Mucosa of gallbladder (tissue), 1 donor: ENCODE data around the gene C3orf85. TPM values are rescaled to one million over a fixed set of nuclear protein-coding genes. Genes with fewer than 3 reads are reported as not detected.
A peak's percentile ranks its signal among the peaks of the same experiment; 100 is the strongest.
"Not testable (repeated sequence)": the region's sequence is repeated elsewhere in the genome, so short reads cannot be mapped to it uniquely, and the experiment has no call there.

Experiments used
- DNase-seq: peaks from one replicate; pipeline ENCODE4 v3.0.0-alpha.2; 2020; ENCODE audit warnings: low spot score
- total RNA-seq: library from RNA; stranded (reverse); gene quantifications from one replicate; pipeline ENCODE4 v1.2.1, GENCODE V29; 2021
- donor health status: DM: no; HTN: no; CAD: no.

Gene C3orf85, protein sequence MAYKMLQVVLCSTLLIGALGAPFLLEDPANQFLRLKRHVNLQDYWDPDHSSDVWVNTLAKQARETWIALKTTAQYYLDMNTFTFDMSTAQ
- not detected for total RNA-seq

DNA sequence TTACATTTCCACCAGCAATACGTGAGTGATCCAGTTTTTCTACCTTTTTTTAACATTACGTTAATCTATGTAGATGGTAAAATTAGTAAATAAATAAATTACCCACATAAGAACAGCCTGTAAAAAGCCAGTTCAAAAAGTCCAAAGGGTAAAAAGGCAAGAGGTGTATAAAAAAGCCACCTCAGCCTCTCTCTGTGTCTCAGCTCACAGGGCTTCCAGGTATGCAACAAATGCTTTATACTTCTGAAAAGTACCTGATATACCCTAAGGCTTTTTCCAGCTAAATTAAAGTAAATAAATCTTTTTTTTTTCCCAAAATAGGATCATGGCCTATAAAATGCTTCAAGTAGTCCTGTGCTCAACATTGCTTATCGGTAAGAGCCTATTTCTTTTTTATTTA, at the start of gene C3orf85:
TSS of gene C3orf85 (plus strand) at position 197 of the 400 bp plus-strand sequence. CDS start at position 326, 129 bp downstream.
- no peak for DNase-seq

GRCh38 chr3:109089265-109089664, 47.3 kb upstream of the C3orf85 start:
- no peak for DNase-seq

DNA sequence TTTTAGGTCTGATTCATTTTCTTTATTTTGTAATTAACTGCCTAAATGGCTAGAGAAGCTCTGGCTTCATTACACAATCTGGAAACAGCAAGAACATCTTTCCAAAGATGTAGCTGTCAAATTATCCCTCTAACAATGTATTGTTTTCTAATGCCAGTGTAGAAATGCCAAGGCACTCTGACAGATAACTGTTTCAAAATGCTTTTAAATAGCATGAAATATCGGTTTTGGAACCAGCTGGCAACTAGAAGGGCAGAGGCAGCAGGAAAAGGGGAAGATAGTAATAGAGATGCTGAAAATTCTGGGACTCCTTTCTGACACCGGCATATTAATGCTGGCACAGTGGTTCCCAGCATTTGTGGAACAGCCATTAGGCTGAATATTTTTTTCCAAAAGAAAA, 44.7 kb upstream of the C3orf85 start:
- DNase-seq = no peak

DNA sequence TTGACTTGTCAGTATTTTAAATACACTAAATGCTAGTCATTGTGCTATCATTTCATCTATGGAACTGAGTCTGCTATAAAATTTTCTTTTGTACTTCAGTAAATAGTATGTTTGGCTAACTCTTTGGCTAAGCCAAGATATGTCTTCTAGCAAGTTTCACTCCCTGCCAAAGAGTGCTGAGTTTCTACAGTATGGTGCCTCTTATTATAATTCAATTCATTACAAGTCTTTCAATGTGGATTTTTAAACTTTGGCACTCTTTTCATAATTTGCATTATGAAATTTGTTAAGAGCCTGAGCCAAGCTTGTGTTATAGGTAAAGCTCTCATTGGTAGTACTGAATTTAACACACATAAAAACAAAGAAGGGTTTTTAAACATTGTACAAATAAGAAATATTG, 43.0 kb upstream of the C3orf85 start:
- no peak for DNase-seq

GRCh38 chr3:109095166-109095565, 41.4 kb upstream of the C3orf85 start:
- DNase-seq = no peak

GRCh38 chr3:109098079-109098644, 38.4 kb upstream of the C3orf85 start:
- no peak for DNase-seq

DNA sequence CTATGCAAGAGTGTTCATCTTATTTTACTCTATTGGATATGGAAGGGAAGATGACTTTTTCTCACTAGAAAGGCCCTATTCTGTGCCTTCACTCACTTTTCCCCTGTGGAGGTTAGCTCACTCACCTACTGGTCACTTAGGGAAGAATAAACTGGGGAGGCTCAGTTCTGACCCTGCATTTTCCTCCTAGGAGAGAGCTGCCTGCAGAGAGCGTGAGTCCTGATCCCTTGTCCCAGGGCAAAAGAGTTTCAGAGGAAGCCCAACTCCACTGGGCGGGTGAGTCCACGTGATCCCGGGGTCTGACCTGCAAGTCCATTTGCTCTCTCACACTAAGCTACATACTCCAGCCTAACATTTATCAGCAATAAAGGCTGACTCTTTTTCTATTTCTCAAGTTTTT, 26.9 kb upstream of the C3orf85 start:
- no peak for DNase-seq

DNA sequence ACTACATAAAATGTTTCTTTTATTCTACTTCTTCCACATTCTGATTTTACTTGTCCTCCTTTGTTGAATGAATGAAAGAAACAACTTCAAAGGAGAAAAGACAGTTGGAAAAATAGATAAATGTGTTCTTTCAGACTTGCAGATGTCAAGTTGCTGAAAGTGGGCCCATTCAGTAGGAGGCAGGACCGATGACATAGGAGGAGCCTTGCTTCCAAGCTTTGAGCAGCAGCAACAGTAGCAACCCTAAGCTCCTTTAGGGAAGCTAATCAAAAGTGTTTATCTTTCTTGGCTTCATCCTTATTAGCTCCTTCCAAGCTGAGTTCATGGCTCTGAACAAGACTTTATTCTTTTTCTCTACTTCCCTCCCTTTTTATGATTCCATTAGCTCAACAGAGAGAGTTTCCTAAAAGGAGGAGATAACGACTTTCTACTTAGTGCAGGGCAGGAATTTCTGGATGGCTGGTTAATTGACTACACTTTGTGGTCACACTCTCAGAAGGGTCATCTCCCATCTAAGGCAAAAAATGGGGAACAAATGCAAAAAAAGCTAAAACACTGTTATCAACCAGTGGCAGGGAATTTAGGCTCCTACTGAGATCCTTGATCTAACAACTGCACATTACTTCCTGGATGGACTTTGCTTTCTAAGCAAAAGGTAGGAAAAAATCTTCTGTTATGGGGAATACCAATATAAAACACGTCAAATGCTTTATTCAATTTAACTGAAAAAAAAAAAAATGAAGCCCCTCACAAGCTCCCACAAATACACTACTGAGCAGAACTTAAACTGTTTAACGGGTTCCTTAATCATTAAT, 23.4 kb upstream of the C3orf85 start:
- no peak for DNase-seq

GRCh38 chr3:109114746-109115145, 21.8 kb upstream of the C3orf85 start:
- no peak for DNase-seq

- DNase-seq = no peak
Measured at GRCh38 chr3:109115451-109115850, 21.1 kb upstream of the C3orf85 start.

GRCh38 chr3:109116031-109116430, 20.5 kb upstream of the C3orf85 start:
- DNase-seq = no peak

GRCh38 chr3:109117939-109118338, 18.6 kb upstream of the C3orf85 start, which contains the start of gene MORC1:
MORC1 (minus strand) TSS chr3:109118134; CDS start chr3:109118059, 75 bp downstream.
- no peak for DNase-seq

DNA sequence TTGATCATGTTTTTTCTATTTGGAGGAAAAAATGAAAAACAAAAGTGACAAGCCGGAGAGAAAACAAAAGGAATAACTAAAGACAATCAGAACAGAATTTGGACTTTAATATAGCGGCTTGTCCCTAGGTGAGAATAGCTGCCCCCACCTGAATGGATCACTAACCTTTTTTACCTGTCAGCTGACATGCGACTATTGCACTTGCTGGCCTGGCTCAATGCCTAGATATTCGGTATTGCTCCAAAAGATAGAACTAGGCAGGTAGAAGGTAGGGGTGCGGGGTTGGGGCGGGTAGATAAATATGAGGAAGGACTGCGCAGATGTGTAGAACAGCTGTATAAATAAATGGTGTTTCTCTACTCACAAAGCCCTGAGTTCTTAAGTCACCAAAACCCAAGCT, 17.9 kb upstream of the C3orf85 start:
- DNase-seq = no peak

GRCh38 chr3:109122690-109123089, 13.8 kb upstream of the C3orf85 start:
- no peak for DNase-seq

- DNase-seq = peak; percentile 16
Measured at GRCh38 chr3:109125902-109126301, 10.6 kb upstream of the C3orf85 start.

DNA sequence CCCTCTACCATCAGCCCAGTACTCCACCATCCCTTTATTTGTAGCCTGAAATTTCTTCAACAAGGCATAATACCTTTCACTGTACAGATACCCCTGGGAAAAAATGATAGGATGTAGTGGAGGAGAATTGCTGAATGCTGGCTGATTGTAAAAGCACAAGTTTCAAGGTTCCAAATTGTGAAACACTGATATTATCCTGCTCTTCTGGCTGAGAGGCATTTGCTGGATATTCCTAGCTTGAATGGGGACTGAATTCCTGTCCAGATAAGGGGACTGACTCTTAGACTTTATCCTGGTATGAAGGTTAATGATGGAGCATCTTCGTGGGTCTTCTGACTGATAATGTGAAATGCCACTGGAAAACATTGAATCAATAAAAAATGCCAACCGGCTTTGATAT, 9.0 kb upstream of the C3orf85 start:
- DNase-seq = no peak

- DNase-seq = no peak
Measured at GRCh38 chr3:109131276-109131675, 5.2 kb upstream of the C3orf85 start.

- DNase-seq = peak; percentile 58
Measured at GRCh38 chr3:109132801-109133473, 3.6 kb upstream of the C3orf85 start.

GRCh38 chr3:109133474-109133816, 3.1 kb upstream of the C3orf85 start:
- not testable (repeated sequence) for DNase-seq

GRCh38 chr3:109137761-109138160, 1.2 kb downstream of the C3orf85 start:
- DNase-seq = no peak

GRCh38 chr3:109140318-109140717, 3.8 kb downstream of the C3orf85 start:
- no peak for DNase-seq

- DNase-seq = no peak
Measured at GRCh38 chr3:109143646-109144045, 7.1 kb downstream of the C3orf85 start.

DNA sequence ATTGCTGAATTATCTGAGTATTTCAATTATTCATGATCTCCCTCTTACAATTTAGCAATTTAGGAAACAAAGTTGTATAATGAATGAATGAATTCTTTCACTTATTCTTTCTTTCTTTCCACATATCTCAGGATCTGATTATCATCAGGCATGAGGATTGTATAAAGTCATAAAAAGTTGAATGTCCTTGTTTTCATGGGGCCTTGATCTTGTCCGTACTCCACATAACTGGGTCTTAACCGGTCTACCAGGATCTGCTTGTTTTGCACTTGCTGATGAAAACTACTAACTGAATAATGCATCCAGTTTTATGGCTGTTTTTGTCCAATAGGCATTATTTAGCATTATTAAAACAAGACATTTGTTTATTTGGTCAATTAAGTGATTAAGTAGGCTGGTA, 12.6 kb downstream of the C3orf85 start:
- DNase-seq = no peak
